IMR-90 (cell line): Measurements from ENCODE around the gene PRKCG. TPM values are rescaled to one million over a fixed set of nuclear protein-coding genes. Genes with fewer than 3 reads are reported as not detected.
A peak's percentile ranks its signal among the peaks of the same experiment; 100 is the strongest.

Source experiments
- ATAC-seq: fragments of 200-7000 bp; cut with Tn5 transposase; 2 replicates; pipeline ENCODE4 v1.9.1; 2020; ENCODE audit warnings: low read depth, mild to moderate bottlenecking, moderate library complexity
- BruUV-seq: library from RNA; stranded (reverse); fragments of 400-500 nt; replicated peaks from 2 replicates; lab custom pipeline; 2021; lab: Mats Ljungman, UMichigan
- CTCF ChIA-PET: fragments of 300-600 bp; formaldehyde crosslinking; extraction: SDS; loops from one replicate; lab custom pipeline; 2021; ENCODE audit warnings: antibody characterized with exemption; lab: Yijun Ruan, JAX
- POLR2A ChIA-PET: fragments of 300-600 bp; sonication (Branson Sonifier 250); formaldehyde crosslinking; loops from one replicate; lab custom pipeline; 2022; ENCODE audit warnings: antibody characterized with exemption; ENCODE audit not compliant: unreplicated experiment; lab: Charles Lee
- DNase-seq: peaks from one replicate; pipeline ENCODE4 v3.0.0; 2013
- H2AFZ ChIP-seq: replicated peaks from 2 replicates; pipeline ENCODE3; 2013; ENCODE audit warnings: low read length, mild to moderate bottlenecking; ENCODE audit not compliant: poor library complexity
- H2AK5ac ChIP-seq: 2 replicates; pipeline ENCODE4 v1.6.1; 2013; ENCODE audit warnings: low read depth, low read length, inconsistent platforms
- H2AK9ac ChIP-seq: replicated peaks from 2 replicates; pipeline ENCODE3; 2013; ENCODE audit warnings: mild to moderate bottlenecking, low read depth, low read length, moderate library complexity; ENCODE audit not compliant: poor library complexity
- H2BK120ac ChIP-seq: 2 replicates; pipeline ENCODE4 v1.6.1; 2013; ENCODE audit warnings: low read depth, low read length, inconsistent platforms
- H2BK15ac ChIP-seq: 3 replicates; pipeline ENCODE4 v1.6.1; 2013; ENCODE audit warnings: low read depth, low read length, inconsistent platforms
- H2BK20ac ChIP-seq: 2 replicates; pipeline ENCODE4 v1.6.1; 2013; ENCODE audit warnings: low read depth, mild to moderate bottlenecking, inconsistent platforms, low read length, moderate library complexity
- H2BK5ac ChIP-seq: 2 replicates; pipeline ENCODE4 v1.6.1; 2013; ENCODE audit warnings: mild to moderate bottlenecking, low read depth, low read length, inconsistent platforms; ENCODE audit not compliant: poor library complexity, severe bottlenecking
- H3K14ac ChIP-seq: replicated peaks from 2 replicates; pipeline ENCODE4 v1.6.1; 2013; ENCODE audit warnings: low read depth, low read length, inconsistent platforms
- H3K18ac ChIP-seq: 2 replicates; pipeline ENCODE4 v1.6.1; 2013; ENCODE audit warnings: low read depth, low read length, control low read depth
- H3K23ac ChIP-seq: 2 replicates; pipeline ENCODE4 v1.6.1; 2013; ENCODE audit warnings: low read depth, low read length, inconsistent platforms
- H3K27ac ChIP-seq: 2 replicates; pipeline ENCODE4 v1.5.1; 2013; ENCODE audit warnings: mild to moderate bottlenecking, control low read depth, low read length; ENCODE audit not compliant: insufficient read depth
- H3K27me3 ChIP-seq: 2 replicates; pipeline ENCODE4 v1.6.1; 2013; ENCODE audit warnings: low read length; ENCODE audit not compliant: control insufficient read depth, insufficient read depth
- H3K36me3 ChIP-seq: 2 replicates; pipeline ENCODE4 v1.6.1; 2013; ENCODE audit warnings: low read length, mixed read lengths; ENCODE audit not compliant: control insufficient read depth, insufficient read depth
- H3K4ac ChIP-seq: 2 replicates; pipeline ENCODE4 v1.6.1; 2013; ENCODE audit warnings: low read depth, low read length, inconsistent platforms
- H3K4me1 ChIP-seq: 2 replicates; pipeline ENCODE4 v1.6.1; 2013; ENCODE audit warnings: low read length, mixed read lengths; ENCODE audit not compliant: control insufficient read depth, insufficient read depth
- H3K4me2 ChIP-seq: 2 replicates; pipeline ENCODE4 v1.6.1; 2013; ENCODE audit warnings: low read depth, mild to moderate bottlenecking, control low read depth, low read length, moderate library complexity
- H3K4me3 ChIP-seq: 2 replicates; pipeline ENCODE4 v1.5.1; 2013; ENCODE audit warnings: low read depth, mild to moderate bottlenecking, control low read depth, low read length, moderate library complexity; ENCODE audit not compliant: insufficient read depth
- H3K56ac ChIP-seq: 2 replicates; pipeline ENCODE4 v1.6.1; 2013; ENCODE audit warnings: low read length, inconsistent platforms; ENCODE audit not compliant: insufficient read depth; ENCODE audit errors: extremely low read depth
- H3K79me1 ChIP-seq, 2 experiments: 2 replicates each; pipeline ENCODE4 v1.6.1; 2013; ENCODE audit warnings: low read length in 2 of 2, inconsistent platforms in 1 of 2, low read depth in 1 of 2
- H3K9ac ChIP-seq: 2 replicates; pipeline ENCODE4 v1.6.1; 2013; ENCODE audit warnings: low read depth, low read length, control low read depth
- H3K9me1 ChIP-seq: 2 replicates; pipeline ENCODE4 v1.6.1; 2013; ENCODE audit warnings: low read length, inconsistent platforms; ENCODE audit not compliant: insufficient read depth
- H3K9me3 ChIP-seq: 2 replicates; pipeline ENCODE4 v1.6.1; 2013; ENCODE audit warnings: low read length; ENCODE audit not compliant: control insufficient read depth, insufficient read depth
- H4K20me1 ChIP-seq: 2 replicates; pipeline ENCODE4 v1.6.1; 2013; ENCODE audit warnings: low read length, inconsistent platforms; ENCODE audit not compliant: insufficient read depth
- H4K5ac ChIP-seq: 2 replicates; pipeline ENCODE4 v1.6.1; 2013; ENCODE audit warnings: mild to moderate bottlenecking, low read depth, low read length, control low read depth
- H4K8ac ChIP-seq, 2 experiments: 2 replicates each; pipeline ENCODE4 v1.6.1; 2013; ENCODE audit warnings: low read depth in 2 of 2, low read length in 2 of 2, control low read depth in 1 of 2, inconsistent platforms in 1 of 2
- H4K91ac ChIP-seq: 2 replicates; pipeline ENCODE4 v1.6.1; 2013; ENCODE audit warnings: low read depth, low read length, inconsistent platforms; ENCODE audit not compliant: insufficient read depth
- BHLHE40 ChIP-seq: fragments of 150-350 bp; IDR thresholded peaks from 2 replicates; pipeline ENCODE4 v1.6.1; 2016; ENCODE audit warnings: mild to moderate bottlenecking, low read depth, low read length
- CHD1 ChIP-seq: IDR thresholded peaks from 2 replicates; pipeline ENCODE4 v1.6.1; 2012; ENCODE audit warnings: low read depth, low read length, improper control_type of control experiment
- CTCF ChIP-seq: conservative IDR thresholded peaks from 2 replicates; pipeline ENCODE4 v1.5.1; 2012; ENCODE audit warnings: mild to moderate bottlenecking, low read depth, low read length, improper control_type of control experiment
- ELK1 ChIP-seq: fragments of 150-350 bp; IDR thresholded peaks from 2 replicates; pipeline ENCODE4 v1.6.1; 2016; ENCODE audit warnings: low read depth, mild to moderate bottlenecking, low read length, moderate library complexity, borderline replicate concordance
- FOS ChIP-seq: fragments of 150-350 bp; IDR thresholded peaks from 2 replicates; pipeline ENCODE4 v1.6.1; 2016; ENCODE audit warnings: low read depth, low read length
- MAFK ChIP-seq: IDR thresholded peaks from 2 replicates; pipeline ENCODE4 v1.6.1; 2012; ENCODE audit warnings: low read depth, low read length, improper control_type of control experiment
- MAZ ChIP-seq: IDR thresholded peaks from 2 replicates; pipeline ENCODE4 v1.6.1; 2012; ENCODE audit warnings: low read depth, mild to moderate bottlenecking, low read length, improper control_type of control experiment, moderate library complexity, borderline replicate concordance
- NFE2L2 ChIP-seq: fragments of 150-350 bp; IDR thresholded peaks from 2 replicates; pipeline ENCODE4 v1.6.1; 2016; ENCODE audit warnings: low read depth, mild to moderate bottlenecking, low read length
- RFX5 ChIP-seq: IDR thresholded peaks from 2 replicates; pipeline ENCODE4 v1.8.0; 2012; ENCODE audit warnings: low read depth, mild to moderate bottlenecking, low read length, moderate library complexity
- USF2 ChIP-seq: fragments of 150-350 bp; IDR thresholded peaks from 2 replicates; pipeline ENCODE4 v1.6.1; 2017; ENCODE audit warnings: mild to moderate bottlenecking, antibody characterized with exemption, low read length, low read depth
- WGBS, 2 experiments: methylation state at CpG; one replicate each; pipeline versions ENCODE4 v1.1.5 to v1.1.7; 2013; ENCODE audit warnings: missing lambda C conversion rate in 2 of 2; ENCODE audit not compliant: insufficient read length in 1 of 2; ENCODE audit errors: extremely low coverage in 2 of 2; 5-methylcytosine and 5-hydroxymethylcytosine counted together
- dilution Hi-C: fragments of 300-500 bp; cut with HindIII; formaldehyde crosslinking; loops from one replicate; pipeline ENCODE4 v1.14.3; 2018; ENCODE audit warnings: low sequenced_read_pairs; ENCODE audit not compliant: unreplicated experiment
- in situ Hi-C: fragments of 300-500 bp; cut with MboI; formaldehyde crosslinking; loops from 3 replicates; pipeline ENCODE4 v1.14.3; 2019; ENCODE audit warnings: low sequenced_read_pairs, inconsistent platforms, mixed read lengths
- intact Hi-C: fragments of 100-400 bp; cut with micrococcal nuclease; formaldehyde crosslinking; loops from 2 replicates; pipeline ENCODE4 v1.10.0; 2022
- polyA plus RNA-seq, 3 experiments: library from polyadenylated mRNA; depleted of rRNA; stranded (reverse); fragments of >200 nt; gene quantifications; 2 replicates each; pipeline ENCODE4 v1.2.3, GENCODE V29; 2012; ENCODE audit warnings: low replicate concordance in 1 of 3
- total RNA-seq: library from RNA; depleted of rRNA; stranded (reverse); fragments of >200 nt; gene quantifications from 2 replicates; pipeline ENCODE4 v1.2.3, GENCODE V29; 2012

Gene PRKCG
- total and polyA plus RNA-seq, 2 of the 4 experiments (the other 2 are of a cell fraction): not detected

GRCh38 chr19:53906211-53907192, 24.5 kb downstream of the PRKCG start (continued):
- TF ChIP-seq USF2: no peak

GRCh38 chr19:53907193-53907581, 25.2 kb downstream of the PRKCG start:
- Histone ChIP-seq H3K27me3 (peaks cover 31% of the 10 kb centered on the region), H3K23ac (no peak overlapping the region), H2BK15ac (no peak overlapping the region), H3K27ac (no peak overlapping the region), H3K9me1 (no peaks in the 10 kb centered on the region), H3K36me3 (no peaks in the 10 kb centered on the region), H2AK9ac (no peak overlapping the region), H3K4ac (no peak overlapping the region), H2BK120ac (no peak overlapping the region), H2BK5ac (no peak overlapping the region), H2AK5ac (no peak overlapping the region), H3K4me1 (peaks cover 5% of the 10 kb centered on the region; the same call in 1 of the 2 replicates), H3K4me2 (no peak overlapping the region), H2AFZ (peak overlapping the region; percentile 79), H3K14ac (no peak overlapping the region), H3K4me3 (no peak overlapping the region), H4K91ac (no peak overlapping the region), H4K20me1 (no peaks in the 10 kb centered on the region), H3K56ac (no peak overlapping the region), H4K5ac (no peak overlapping the region), H2BK20ac (no peak overlapping the region), H3K18ac (no peak overlapping the region), H3K9me3 (no peaks in the 10 kb centered on the region), H3K9ac (no peak overlapping the region), H3K79me1 (no peaks in the 10 kb centered on the region), H4K8ac (no peak overlapping the region)
- ATAC-seq (no peak), DNase-seq (no peak)
- dilution Hi-C loops: no loop called here
- POLR2A ChIA-PET: no interaction called here
- CTCF ChIA-PET: interaction anchor here (0.5 to 1.8 kb wide), 2 partner anchors 111 to 116 kb away, joined by 3 to 9 read pairs; no protein-coding TSS in a partner anchor
- intact Hi-C loops: no loop called here
- no TSS peak for BruUV-seq
- WGBS, 2 experiments: no CpG with 5 or more reads among the region's 14 CpGs
- in situ Hi-C loops: no loop called here
- TF ChIP-seq CTCF: no peak
- no peak for TF ChIP-seq BHLHE40
- TF ChIP-seq MAZ: no peak
- no peak for TF ChIP-seq NFE2L2
- no peak for TF ChIP-seq ELK1
- no peak for TF ChIP-seq USF2
- no peak for TF ChIP-seq RFX5
- TF ChIP-seq MAFK: no peak
- no peak for TF ChIP-seq FOS
- no peak for TF ChIP-seq CHD1
